Activated CD4-positive, CD25-positive, alpha-beta regulatory T cell treated with anti-CD3 and anti-CD28 coated beads, Interleukin-2, amount 50 U/mL, for 16 hours (primary cell): Measurements from ENCODE around the gene SIRPG.
"Not testable (repeated sequence)": the region's sequence is repeated elsewhere in the genome, so short reads cannot be mapped to it uniquely, and the experiment has no call there.

ENCODE experiments used
- DNase-seq: peaks from one replicate; pipeline ENCODE4 v3.0.0-alpha.2; 2020; ENCODE audit warnings: low read depth, low spot score

The SIRPG gene

GRCh38 chr20:1671891-1672669 lies 14.5 kb upstream of the SIRPG start:
- DNase-seq = no peak

GRCh38 chr20:1669304-1669703 lies 11.7 kb upstream of the SIRPG start:
- DNase-seq = no peak

GRCh38 chr20:1667502-1668085 lies 10.0 kb upstream of the SIRPG start:
- no peak for DNase-seq

- DNase-seq = no peak
These were observed 9.2 kb upstream of the SIRPG start for GRCh38 chr20:1666802-1667201.

- DNase-seq = no peak
These were observed 7.8 kb upstream of the SIRPG start for GRCh38 chr20:1665345-1665744.

- DNase-seq = peak; percentile 24
These were observed 7.3 kb upstream of the SIRPG start for GRCh38 chr20:1664911-1665310.

- DNase-seq = no peak
These were observed 6.3 kb upstream of the SIRPG start for GRCh38 chr20:1663917-1664316.

- DNase-seq = no peak
These were observed 4.1 kb upstream of the SIRPG start for GRCh38 chr20:1661542-1662299.

- DNase-seq = no peak
These were observed 2.7 kb upstream of the SIRPG start for GRCh38 chr20:1660246-1660645.

- no peak for DNase-seq
These were observed 735 bp downstream of the SIRPG start for GRCh38 chr20:1656844-1657243.

GRCh38 chr20:1654996-1655395 lies 2.6 kb downstream of the SIRPG start:
- no peak for DNase-seq

- no peak for DNase-seq
These were observed 4.6 kb downstream of the SIRPG start for GRCh38 chr20:1652960-1653359.

GRCh38 chr20:1652104-1652503 lies 5.5 kb downstream of the SIRPG start:
- DNase-seq = no peak

GRCh38 chr20:1651268-1652058 lies 6.1 kb downstream of the SIRPG start:
- no peak for DNase-seq

- DNase-seq = no peak
These were observed 9.5 kb downstream of the SIRPG start for GRCh38 chr20:1648101-1648500.

GRCh38 chr20:1646975-1647431 lies 10.6 kb downstream of the SIRPG start:
- no peak for DNase-seq

GRCh38 chr20:1644101-1644962 lies 13.2 kb downstream of the SIRPG start:
- DNase-seq = no peak

- DNase-seq = not testable (repeated sequence)
These were observed 18.9 kb downstream of the SIRPG start for GRCh38 chr20:1638643-1639042.

GRCh38 chr20:1637755-1638154 lies 19.8 kb downstream of the SIRPG start:
- DNase-seq = no peak

GRCh38 chr20:1637226-1637625 lies 20.4 kb downstream of the SIRPG start:
- DNase-seq = no peak

GRCh38 chr20:1636621-1637020 lies 21.0 kb downstream of the SIRPG start:
- no peak for DNase-seq
